Lower leg skin (tissue), 4 donors: ENCODE data around the gene ZNF48. TPM values are rescaled to one million over a fixed set of nuclear protein-coding genes. Genes with fewer than 3 reads are reported as not detected.
A peak's percentile ranks its signal among the peaks of the same experiment; 100 is the strongest.

Experiments
- DNase-seq, 2 donors: peaks; one replicate each; pipeline ENCODE4 v3.0.0-alpha.2; 2019; ENCODE audit warnings: low spot score in 2 of 2
- H3K4me3 ChIP-seq: fragments of 200-600 bp; sonication (generic); 2 replicates; pipeline ENCODE4 v1.5.1; 2017; ENCODE audit warnings: mild to moderate bottlenecking, low read depth; ENCODE audit not compliant: poor library complexity, severe bottlenecking
- POLR2A ChIP-seq, 2 donors: fragments of 450-650 bp; IDR thresholded peaks; one replicate each; pipeline ENCODE4 v1.6.1; 2016 to 2017; ENCODE audit warnings: antibody characterized with exemption in 2 of 2, mild to moderate bottlenecking in 1 of 2, moderate library complexity in 1 of 2
- WGBS, 2 donors: methylation state at CpG; one replicate each; pipeline ENCODE4 v1.1.5; 2018; 5-methylcytosine and 5-hydroxymethylcytosine counted together
- intact Hi-C: fragments of 100-400 bp; cut with DNase I; formaldehyde crosslinking; loops from one replicate; pipeline ENCODE4 v1.15.0; 2023; ENCODE audit warnings: low total_unique reads
- total RNA-seq, 4 donors: library from RNA; depleted of rRNA; stranded (reverse); fragments of >200 nt; gene quantifications; one replicate each; pipeline ENCODE4 v1.1.0, GENCODE V29; 2016
- TF ChIP-seq, protein P1 (sequence below), 3 donors: fragments of 450-650 bp; IDR thresholded peaks; one replicate each; pipeline ENCODE4 v1.5.1; 2016; ENCODE audit warnings: antibody characterized with exemption in 3 of 3, mild to moderate bottlenecking in 3 of 3, moderate library complexity in 2 of 3

Gene ZNF48
- total RNA-seq, 4 donors from 2014 or later, result 8.3 to 15.6 (median 10.5) TPM

DNA sequence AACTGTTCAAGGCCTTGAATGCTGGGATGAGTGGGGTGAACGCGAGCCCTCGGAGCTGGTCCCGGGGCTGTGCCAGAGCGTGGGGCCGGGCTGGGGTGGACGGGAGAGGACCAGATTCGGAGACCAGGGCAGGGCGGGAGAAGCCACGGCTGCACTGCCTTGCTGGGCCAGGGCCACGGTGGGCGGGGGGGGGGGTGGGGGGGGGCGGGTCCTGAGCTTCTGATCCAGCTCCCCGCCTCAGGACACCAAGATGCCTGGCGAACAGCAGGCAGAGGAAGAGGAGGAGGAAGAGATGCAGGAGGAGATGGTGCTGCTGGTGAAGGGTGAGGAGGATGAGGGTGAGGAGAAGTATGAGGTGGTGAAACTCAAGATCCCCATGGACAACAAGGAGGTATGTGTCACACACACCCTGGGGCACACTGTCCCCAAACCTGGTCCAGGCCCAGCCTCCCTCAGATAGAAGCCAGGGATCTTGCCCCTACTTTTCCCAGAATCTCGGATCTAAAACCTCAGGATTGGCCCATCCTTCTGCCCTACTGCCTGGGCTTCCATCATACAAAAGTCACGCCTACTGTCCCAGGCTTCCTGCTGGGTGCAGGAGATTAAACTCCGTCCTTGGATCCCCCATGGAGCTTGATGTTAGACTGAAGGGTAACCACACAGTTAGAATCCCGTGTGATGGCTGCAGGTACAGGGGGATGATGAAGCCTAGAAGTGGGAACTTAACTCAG is 12.7 kb downstream of the ZNF48 start:
- peak overlapping the region; percentile 56 for H3K4me3 ChIP-seq
- WGBS, 2 donors, result 10 to 16% methylated on average over 10 to 19 of the region's 19 CpGs
- no peak for DNase-seq
- intact Hi-C loops, result no loop called here
- TF ChIP-seq, protein P1, sequence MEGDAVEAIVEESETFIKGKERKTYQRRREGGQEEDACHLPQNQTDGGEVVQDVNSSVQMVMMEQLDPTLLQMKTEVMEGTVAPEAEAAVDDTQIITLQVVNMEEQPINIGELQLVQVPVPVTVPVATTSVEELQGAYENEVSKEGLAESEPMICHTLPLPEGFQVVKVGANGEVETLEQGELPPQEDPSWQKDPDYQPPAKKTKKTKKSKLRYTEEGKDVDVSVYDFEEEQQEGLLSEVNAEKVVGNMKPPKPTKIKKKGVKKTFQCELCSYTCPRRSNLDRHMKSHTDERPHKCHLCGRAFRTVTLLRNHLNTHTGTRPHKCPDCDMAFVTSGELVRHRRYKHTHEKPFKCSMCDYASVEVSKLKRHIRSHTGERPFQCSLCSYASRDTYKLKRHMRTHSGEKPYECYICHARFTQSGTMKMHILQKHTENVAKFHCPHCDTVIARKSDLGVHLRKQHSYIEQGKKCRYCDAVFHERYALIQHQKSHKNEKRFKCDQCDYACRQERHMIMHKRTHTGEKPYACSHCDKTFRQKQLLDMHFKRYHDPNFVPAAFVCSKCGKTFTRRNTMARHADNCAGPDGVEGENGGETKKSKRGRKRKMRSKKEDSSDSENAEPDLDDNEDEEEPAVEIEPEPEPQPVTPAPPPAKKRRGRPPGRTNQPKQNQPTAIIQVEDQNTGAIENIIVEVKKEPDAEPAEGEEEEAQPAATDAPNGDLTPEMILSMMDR (IDR thresholded peaks at IDR 0.05), result no peak
- no peak for TF ChIP-seq POLR2A (IDR thresholded peaks at IDR 0.05)

DNA sequence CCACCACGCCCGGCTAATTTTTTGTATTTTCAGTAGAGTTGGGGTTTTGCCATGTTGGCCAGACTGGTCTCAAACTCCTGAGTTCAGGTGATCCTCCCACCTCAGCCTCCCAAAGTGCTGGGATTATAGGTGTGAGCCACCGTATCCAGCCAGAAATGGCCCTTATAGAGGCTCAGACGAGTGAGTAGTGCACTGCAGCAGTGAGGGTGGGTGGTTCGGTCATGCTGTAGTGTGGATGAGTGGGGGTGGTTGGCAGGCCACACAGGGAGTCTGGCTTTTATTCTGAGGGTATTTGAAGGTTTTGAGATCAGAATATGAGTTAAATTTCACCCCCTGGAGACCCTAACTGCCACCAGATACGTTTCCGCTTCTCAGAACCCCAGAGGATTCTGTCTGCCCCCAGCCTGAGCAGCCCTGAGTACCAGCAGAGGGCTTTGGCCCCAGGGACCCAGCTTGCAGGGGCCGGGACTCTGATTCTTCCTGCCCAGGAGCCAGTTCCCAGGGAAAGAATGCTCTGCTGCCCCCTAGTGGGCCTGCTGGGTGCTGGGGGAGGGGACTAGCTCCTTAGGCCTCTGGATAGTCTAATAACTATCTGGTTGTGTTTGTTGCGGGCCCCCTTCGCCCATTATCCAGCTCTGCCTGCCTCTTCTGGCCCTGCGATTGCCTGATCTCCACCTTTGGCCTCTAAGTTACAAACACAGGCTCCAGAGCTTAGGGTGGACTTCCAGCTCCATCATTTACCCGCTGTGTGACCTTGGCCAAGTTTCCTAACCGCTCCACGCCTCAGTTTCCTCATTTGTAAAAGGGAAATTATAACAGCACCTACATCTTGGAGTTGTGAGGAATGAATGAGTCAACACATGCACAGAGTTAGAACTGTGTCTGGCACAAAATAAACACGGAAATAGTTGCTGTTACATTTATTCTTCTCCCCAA is 14.2 kb downstream of the ZNF48 start:
- WGBS, 2 donors, result 38 to 48% methylated on average over 12 to 15 of the region's 15 CpGs
- H3K4me3 ChIP-seq, result no peak overlapping the region
- intact Hi-C loops, result no loop called here
- TF ChIP-seq POLR2A (IDR thresholded peaks at IDR 0.05), result no peak
- TF ChIP-seq, protein P1 (IDR thresholded peaks at IDR 0.05), result peak in 1 of 3 donors; percentile 70
- peak; percentile 88 to 98 for DNase-seq

DNA sequence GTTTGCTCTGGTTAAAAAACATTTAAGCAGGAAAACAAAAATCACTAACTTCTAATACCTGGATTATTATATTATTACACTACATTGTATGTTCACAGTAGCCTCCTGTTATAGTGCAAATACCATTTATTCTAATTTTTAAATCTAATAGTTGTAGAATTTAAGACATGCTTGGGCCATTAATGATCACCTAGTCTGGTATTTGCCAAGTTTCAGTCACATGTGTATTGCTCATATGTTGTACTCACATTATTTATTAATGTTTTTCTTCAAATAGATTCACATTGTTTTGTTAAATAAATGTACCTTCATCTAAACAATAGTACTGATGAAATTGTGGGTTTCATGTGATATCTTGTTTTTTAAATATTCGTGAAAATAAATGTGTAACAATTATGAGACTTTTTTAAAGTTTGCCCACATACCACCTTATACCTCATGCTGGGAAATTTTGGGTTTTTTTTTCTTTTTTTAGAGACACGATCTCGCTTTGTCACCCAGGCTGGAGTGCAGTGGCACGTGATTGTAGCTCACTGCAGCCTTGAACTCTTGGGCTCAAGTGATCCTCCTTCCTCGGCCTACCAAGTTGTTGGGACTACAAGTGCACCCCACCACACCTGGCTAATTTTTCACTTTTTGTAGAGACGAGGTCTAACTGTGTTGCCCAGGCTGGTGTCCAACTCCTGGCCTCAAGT is 18.0 kb downstream of the ZNF48 start:
- intact Hi-C loops, result no loop called here
- DNase-seq, result no peak
- H3K4me3 ChIP-seq, result no peak overlapping the region
- WGBS, 2 donors, result 75 to 78% methylated on average over 6 of the region's 6 CpGs
- no peak for TF ChIP-seq POLR2A (IDR thresholded peaks at IDR 0.05)
- TF ChIP-seq, protein P1 (IDR thresholded peaks at IDR 0.05), result no peak

DNA sequence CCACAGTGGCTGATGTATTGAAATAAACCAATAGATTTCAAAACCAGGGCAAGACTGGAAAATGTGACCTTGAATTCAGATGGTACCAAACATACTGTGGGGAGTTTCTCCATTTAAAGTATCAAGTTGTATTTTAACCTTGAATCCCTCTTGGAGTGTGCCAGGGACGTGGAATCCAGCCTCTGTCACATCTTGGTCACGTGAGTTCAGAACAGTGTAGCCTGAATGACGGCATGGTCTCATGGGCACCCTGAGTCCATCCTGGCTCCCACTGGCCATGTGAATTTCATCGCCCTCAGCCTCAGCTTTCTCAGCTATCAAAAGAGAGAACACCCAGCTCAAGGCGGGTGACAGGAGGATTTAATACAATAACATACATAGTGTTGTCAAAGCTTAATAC is 18.9 kb downstream of the ZNF48 start:
- DNase-seq, result no peak
- TF ChIP-seq, protein P1 (IDR thresholded peaks at IDR 0.05), result no peak
- TF ChIP-seq POLR2A (IDR thresholded peaks at IDR 0.05), result no peak
- 73% methylated on average over 5 of the region's 5 CpGs for WGBS, 2 donors
- intact Hi-C loops, result no loop called here
- H3K4me3 ChIP-seq, result no peak overlapping the region

DNA sequence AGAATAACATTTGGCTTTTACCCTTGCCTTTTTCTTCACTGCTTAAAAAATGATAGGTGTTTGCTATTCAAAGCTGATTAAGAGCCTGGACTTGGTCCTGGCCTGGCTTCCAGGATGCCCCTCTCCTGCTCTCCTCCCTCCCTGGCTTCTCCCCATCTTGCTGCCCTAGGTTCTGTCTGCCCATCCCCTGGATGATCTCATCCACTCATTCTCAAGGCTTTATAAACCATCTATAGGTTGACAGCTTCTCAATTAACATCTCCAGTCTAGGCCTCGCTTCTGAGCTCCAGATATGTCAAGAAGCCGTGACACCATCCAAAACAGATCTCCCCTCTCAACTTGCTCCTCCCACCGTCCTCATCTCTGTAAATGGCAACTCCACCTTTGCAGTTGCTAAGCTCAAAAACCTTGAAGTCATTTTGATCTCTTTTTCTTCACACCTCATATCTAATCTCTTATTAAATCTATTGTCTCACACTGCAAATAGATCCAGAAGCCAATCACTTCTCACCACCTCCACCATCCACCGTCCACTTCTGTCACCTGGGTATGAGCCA is 20.9 kb downstream of the ZNF48 start:
- no peak for DNase-seq
- whole genome bisulfite sequencing, 2 donors, result 95 to 98% methylated on average over 4 of the region's 4 CpGs
- intact Hi-C loops, result no loop called here
- TF ChIP-seq, protein P1 (IDR thresholded peaks at IDR 0.05), result no peak
- TF ChIP-seq POLR2A (IDR thresholded peaks at IDR 0.05), result no peak
- H3K4me3 ChIP-seq, result no peak overlapping the region
